Right renal pelvis (tissue), 4 donors: ENCODE results near the gene UBE2N. TPM values are rescaled to one million over a fixed set of nuclear protein-coding genes. Genes with fewer than 3 reads are reported as not detected.

ENCODE experiments used
- DNase-seq, 4 donors: peaks; one replicate each; pipeline ENCODE4 v3.0.0-alpha.2; 2013; ENCODE audit warnings: low read depth in 4 of 4, low spot score in 3 of 4, missing footprints in 1 of 4
- polyA plus RNA-seq, 4 donors: library from polyadenylated mRNA; unstranded; fragments of 120-200 nt; gene quantifications; one replicate each; pipeline ENCODE4 v1.2.1, GENCODE V29; 2013; ENCODE audit not compliant: insufficient read length in 4 of 4

The UBE2N gene, protein sequence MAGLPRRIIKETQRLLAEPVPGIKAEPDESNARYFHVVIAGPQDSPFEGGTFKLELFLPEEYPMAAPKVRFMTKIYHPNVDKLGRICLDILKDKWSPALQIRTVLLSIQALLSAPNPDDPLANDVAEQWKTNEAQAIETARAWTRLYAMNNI
- 100 to 1,000 TPM; 158 to 178 (median 172) TPM for polyA plus RNA-seq

DNA sequence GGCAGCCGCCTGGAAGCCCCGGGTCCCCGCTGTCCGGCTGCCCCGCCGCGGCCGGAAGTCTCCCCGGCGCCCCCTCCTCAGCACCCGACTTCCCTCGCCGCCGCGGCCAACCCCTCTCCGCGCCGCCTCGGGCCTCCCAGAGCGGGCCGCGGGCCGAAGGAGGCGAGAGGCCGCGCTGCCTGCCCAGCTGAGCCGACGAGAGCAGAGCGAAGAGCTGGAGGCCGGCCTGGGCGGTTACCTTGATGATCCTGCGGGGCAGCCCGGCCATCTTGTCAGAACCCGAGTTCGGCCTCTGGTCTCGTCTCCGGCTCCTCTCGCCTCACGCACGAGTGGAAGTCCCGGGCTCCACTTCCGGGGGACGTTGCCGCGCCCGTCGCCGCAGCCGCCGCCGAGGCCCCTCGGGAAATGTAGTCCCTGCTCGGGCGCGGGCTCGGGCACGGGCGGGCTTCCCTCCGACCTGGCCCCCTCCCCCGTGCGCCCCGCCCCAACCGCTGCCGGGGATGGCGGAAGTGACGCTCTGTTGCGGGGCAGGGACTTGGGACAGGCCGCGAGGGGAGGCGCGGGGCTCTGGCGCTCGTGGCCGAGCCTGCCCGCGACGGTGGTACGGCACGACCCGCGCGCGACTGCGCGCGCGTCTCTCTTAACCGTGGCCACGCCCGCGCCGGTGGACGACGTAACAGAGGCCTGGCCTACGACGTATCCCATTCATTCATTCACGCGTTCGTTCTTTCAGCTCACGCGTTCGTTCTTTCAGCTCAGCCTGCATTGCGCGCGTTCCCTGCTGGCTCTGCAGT, at the start of gene UBE2N:
Gene UBE2N (minus strand): TSS at position 331 of the 794 bp plus-strand sequence. CDS start 63 bp downstream, at position 268.
- DNase-seq, result peak; percentile 84 to 92 (median 88)

DNA sequence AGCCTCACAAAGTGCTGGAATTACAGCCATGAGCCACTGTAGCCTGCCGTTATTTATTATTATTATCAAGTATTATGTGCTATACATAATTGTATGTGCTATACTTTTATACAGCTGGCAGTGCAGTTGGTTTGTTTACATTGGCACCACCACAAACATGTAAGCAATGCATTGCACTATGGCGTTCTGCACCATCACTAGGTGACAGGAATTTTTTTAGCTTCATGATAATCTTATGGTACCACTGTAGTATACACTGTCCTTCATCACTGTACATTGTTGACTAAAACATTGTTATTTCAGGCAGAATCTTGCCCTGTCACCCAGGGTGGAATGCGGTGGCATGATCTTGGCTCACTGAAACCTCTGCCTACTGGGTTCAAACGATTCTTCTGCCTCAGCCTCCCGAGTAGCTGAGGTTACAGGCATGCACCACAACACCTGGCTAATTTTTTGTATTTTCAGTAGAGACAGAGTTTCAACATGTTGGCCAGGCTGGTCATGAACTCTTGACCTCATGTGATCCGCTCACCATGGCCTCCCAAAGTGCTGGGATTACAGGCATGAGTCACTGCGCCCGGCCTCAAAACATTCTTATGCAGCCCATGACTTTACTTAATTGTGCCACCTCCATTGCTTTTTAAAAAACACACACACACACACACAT, 42.7 kb upstream of the UBE2N start:
- no peak for DNase-seq

DNA sequence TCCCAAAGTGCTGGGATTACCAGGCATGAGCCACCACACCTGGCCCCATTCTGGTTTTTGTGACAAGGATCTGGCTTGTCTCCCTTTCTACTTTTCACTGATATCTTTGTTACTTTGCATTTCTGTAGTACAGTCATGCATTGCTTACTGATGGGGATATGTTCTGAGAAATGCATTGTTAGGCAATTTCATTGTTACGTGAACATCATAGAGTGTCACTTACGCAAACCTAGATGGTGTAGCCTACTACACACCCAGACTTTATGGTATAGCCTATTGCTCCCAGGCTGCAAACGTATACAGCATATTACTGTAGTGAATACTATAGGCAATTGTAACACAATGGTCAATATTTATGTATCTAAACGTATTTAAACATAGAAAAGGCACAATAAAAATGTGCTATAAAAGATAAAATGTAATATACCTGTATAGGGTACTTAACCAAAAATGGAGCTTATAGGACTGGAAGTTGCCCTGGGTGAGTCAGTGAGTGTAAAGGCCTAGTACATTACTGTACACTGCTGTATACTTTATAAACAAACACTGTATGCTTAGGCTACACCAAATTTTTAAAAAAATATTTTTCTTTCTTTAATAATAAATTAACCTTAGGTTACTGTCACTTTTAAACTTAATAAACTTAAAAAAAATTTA, 41.5 kb upstream of the UBE2N start:
- no peak for DNase-seq

DNA sequence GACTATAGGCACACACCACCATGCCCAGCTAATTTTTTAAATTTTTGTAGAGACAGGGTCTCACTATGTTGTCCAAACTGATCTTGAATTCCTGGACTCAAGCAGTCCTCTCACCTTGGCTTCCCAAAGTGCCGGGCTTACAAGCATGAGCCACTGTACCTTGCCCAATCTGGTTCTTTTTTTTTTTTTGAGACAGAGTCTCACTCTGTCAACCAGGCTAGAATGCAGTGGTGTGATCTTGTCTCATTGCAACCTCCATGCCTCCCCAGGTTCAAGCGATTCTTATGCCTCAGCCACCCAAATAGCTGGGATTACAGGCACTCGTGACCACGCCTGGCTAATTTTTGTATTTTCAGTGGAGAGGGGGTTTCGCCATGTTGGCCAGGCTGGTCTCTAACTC, 41.0 kb upstream of the UBE2N start:
- DNase-seq, result no peak

DNA sequence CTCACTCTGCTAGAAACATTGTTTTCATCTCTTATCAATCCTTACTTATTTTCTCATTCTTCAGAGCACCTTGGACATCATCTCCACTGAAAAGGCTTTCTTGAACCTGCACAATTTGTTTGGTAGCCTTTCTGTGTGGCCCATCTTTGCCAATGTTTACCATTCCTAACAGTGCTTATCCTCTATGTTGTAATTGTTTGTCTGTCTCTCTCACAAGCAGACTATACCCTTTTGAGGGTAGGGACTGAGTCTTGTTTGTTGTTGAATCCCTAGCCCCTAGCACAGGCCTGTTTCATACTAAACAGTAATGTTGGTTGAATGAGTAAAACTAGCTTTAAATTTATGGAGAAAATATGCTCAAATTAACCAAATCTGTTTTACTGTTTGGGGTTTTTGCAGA, 34.8 kb upstream of the UBE2N start:
- no peak for DNase-seq

DNA sequence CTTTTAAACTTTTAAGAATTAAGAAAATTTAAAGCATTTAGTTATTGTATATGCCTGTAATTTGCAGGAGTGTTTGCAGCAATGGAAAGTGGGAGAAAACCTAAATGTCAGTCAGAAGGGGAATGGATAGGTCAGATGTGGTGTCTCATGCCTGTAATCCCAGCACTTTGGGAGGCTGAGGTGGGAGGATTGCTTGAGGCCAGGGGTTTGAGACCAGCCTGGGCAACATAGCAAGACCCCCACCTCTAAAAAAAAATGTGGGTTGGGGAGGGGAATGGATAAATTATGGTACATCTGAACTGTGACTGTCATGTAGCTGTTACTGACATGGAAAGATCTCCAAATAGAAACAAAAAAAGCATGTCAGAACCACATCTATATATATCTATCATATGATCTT, 27.6 kb upstream of the UBE2N start:
- no peak for DNase-seq

DNA sequence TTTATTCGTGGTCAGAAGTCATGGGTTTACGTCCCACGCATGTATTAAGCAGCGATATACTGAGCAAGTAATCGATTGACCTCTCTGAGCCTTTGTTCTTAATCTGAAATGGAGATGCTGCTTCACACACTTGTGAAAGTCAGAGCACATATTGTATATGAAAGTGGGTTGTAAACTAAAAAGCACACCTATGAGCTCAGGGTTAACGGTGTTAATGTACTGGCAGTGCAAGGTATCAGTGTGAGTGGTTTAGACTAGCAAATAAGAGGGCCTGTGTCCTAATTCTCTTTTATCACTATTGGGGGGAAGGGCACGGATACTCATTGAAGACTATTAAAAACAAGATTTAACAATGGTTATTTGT, 26.2 kb upstream of the UBE2N start:
- DNase-seq, result peak in 1 of 4 donors; percentile 19

DNA sequence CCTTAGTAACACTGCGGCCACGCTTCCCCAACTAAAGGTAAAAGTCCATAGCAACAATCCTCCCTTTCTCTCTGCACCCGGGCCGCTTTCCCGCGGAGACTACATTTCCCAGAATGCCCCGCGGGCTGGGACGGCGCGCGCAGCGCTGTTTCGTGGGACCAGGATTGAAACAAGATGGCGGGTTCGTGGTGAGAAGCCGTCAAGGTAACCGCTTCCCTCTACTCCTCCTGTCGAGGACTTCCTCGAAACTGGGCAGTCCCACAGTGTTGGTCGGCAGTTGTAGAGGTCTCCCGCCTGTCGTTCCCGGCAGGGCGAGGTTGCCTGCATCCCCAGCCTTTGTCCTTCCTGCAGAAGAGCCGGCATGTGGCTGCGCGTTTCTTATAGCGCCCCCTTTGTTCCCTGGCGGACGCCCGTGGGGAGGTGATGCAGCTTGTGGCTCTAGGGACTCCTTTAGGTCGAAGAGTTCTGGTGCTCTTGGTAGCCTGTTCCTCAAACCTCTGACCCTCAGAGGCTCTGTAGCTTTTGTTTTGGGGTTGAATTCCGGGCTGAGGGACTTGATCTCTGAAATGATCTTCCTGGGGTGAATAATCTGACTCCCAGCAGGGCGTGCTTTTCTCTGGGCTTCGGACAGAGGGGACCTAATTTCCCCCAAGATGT, 25.7 kb upstream of the UBE2N start, which contains the start of gene MRPL42:
Gene MRPL42 (plus strand): TSS at position 164 of the 657 bp plus-strand sequence. CDS start 1,772 bp downstream, outside the sequence.
- peak; percentile 80 to 94 (median 84) for DNase-seq

DNA sequence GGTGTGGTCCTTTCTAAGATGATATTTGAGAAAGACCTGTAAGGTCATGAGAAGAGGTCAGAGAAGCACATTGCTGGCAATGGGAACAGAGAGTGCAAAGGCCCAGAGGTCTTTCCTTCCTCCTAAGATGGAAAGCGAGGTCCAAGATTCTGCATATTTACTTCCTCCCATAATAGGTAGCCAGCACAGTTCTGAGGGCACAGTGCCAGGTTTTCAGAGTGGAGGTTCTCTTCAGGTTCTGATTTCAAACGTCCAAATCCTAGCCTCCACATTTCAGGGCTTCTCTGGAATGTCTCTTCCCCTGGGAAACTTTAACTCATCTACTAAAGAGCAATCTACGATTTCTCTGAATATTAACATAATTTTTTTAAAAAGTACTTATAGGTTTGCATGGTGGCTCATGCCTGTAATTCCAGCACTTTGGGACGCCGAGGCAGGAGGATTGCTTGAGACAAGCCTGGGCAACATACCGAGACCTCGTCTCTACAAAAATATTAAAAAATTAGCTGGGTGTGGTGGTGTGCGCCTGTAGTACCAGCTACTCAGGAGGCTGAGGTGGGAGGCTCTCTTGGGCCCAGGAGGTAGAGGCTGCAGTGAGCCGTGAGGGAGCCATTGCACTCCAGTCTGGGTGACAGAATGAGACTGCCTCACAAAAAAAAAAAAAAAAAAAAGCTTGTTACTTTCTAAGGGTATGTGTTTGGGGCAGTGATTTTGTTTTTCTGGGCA, 25.0 kb upstream of the UBE2N start:
- no peak for DNase-seq

DNA sequence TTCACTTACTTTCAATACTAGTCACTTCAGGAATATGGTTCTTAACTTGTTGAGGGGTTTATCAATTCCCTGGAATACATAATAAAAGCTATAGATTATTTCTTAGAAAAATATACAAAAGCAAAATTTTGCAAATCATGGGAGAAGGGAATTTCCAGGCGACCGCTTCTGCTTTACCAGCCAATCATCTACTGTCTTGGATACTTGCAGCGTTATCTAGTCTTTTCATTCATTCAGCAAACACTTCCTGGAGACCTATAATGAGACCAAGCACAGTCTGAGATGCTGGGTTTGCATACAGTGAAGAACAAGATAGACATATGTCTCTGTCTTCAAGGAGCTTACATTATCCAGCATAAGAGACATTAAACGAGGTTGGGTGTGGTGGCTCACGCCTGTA, 24.1 kb upstream of the UBE2N start:
- no peak for DNase-seq

DNA sequence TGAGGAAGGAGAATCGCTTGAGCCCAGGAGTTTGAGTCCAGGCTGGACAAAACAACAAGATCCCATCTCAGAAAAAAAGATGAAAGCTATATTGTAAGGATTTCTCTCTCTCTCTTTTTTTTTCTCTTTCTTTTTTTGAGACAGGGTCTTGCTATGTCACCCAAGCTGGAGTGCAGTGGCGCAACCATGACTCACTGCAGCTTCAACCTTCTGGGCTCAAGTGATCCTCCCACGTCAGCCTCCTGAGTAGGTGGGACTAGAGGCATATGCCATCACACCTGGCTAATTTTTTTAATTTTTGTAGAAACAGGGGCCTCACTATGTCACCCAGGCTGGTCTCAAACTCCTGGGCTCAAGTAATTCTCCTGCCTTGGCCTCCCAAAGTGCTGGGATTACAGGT, 19.8 kb upstream of the UBE2N start:
- DNase-seq, result no peak

DNA sequence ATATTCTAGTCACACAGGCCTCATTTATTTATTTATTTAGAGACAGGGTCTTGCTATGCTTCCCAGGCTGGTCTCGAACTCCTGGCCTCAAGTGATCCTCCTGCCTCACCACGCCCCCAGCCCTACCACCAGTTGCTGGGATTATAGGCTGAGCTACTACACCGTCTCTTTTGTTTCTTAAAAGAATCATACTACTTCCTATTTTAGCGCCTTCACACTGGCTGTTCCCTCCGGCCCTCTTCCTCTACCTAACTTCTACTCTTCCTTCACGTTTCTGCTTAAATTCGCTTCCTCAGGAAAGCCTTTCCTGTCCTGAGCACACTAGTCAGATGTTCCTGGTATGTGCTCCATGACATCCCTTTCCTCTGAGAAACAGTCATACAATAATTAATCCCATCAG, 19.2 kb upstream of the UBE2N start:
- DNase-seq, result no peak

DNA sequence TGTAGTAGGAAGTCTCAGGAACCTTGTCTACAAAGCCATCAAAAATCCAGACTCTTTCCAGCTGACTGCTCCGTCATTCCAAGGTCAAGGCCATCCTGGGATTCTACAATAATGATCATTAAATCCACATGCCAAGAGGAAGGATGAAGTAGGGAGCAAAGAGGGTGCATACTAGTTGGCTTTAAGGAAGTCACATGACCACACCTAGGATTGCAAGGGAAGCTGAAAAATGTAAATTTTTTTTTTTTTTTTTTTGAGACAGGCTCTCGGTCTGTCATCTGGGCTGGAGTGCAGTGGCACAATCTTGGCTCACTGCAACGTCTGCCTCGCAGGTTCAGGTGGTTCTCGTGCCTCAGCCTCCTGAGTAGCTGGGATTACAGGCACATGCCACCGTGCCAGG, 18.3 kb upstream of the UBE2N start:
- no peak for DNase-seq

DNA sequence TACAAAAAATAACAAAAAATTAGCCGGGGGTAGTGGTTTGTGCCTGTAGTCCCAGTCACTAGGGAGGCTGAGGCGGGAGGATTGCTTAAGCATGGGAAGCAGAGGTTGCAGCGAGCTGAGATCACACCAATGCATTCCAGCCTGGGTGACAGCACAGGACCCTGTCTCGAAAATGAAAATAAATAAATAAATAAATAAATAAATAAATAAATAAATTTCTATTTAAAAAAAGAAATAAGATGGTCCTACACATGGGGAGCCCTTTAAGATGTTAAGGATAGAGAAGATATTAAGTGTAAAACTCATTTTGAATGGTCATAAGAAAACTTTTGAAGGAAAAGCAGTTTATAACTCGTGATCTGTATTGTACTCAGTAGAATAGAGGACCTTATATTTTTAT, 17.4 kb upstream of the UBE2N start:
- no peak for DNase-seq

DNA sequence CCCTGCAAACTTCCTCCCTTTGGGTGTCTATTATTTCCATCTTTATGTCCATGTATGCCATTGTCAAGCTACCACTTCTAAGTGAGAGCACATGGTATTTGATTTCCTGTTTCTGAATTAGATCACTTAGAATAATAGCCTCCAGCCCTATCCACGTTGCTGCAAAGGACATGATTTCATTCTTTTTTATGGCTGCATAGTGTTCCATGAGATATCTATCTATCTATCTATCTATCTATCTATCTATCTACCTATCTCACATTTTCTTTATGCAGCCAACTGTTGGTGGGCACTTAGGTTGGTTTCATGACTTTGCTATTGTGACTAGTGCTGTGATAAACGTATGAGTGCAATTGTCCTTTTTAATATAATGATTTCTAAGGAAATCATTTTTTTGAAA, 14.3 kb upstream of the UBE2N start:
- no peak for DNase-seq

DNA sequence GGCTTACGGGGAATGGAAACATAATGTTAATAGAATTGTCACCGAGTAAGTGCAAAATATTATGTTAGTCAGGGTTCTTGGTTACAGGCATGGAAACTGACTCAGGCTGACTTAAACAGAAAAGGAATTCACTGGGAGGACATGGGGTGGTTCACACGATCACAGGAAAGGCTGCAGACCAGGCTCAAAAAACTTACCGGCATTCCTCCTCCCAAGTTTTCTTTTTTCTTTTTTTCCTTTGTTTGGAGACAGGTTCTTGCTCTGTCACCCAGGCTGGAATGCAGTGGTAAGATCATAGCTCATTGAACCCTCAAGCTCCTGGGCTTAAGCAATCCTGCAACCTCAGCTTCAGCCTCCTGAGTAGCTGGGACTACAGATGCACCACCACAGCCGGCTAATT, 11.9 kb upstream of the UBE2N start:
- DNase-seq, result no peak

DNA sequence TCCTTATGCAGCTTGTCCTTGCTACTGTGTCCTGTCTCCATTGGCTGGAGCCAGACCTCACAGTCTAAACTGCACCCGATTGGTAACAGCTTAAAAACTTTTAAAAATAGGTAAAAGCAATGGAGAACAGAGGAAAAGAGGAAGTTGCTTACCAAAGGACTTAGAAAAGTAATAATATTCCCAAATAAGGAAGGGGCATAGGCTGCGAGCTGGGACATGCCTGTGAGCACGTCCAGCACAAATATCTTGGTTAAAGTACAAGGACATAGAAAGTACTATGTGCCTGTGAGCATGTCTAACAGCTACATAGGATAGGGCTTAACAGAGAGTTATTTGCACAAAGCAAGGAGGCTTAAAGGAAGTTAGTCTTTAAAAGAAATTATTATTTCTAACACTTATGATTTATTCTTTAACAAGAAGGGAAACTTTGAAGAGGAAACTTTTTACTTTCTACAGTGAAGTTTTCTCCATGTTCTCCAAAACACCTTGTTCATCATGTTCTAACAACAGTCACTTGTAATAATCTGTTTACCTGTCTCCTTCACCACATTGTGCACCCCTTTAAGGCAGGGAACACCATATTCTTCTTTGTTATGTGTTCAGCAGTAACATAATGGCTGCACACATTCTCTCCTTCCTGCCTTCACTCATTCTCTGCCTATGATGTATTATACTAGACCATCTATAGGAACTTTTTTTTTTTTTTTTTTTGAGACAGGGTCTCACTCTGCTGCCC, 9.8 kb upstream of the UBE2N start:
- no peak for DNase-seq

DNA sequence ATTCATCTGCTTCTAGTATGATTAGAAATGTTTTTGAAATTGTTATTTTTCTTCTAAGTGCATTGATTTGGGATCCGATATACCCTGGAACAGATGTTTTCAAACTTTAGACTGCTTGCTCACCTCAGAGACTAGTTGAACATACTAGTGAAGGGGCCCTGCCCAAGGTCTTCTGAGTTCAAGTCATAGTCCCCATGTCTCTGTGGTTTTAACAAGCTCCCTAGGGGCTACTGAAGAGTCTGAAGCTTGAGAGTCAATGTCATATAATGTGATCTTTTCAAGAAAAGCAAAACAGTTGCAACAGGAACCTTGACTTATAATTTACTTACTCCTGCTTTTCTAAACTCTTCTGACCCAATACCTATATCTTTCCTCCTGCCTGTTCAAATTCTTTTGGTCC, 7.5 kb upstream of the UBE2N start:
- DNase-seq, result no peak

DNA sequence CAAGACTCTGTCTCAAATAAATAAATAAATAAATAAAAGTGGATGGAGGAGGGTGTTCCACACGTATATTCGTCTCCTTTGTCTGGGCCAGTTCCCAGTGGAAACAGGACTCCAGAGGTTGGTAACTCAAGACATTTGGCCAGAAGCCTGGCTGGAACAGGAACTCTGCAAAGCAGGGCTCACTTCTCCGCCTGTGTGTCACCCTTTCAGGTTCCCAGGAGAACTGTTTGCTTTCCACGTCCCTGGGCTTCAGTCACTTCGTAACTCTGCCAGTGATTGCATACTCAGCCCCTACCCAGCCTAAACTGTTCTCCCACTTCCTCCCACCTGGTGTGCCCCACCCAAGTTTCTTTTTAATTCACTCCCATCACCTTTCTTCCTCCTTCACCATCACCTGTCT, 7.0 kb upstream of the UBE2N start:
- no peak for DNase-seq
